ENCODE measurements around the gene TMEM52.

TMEM52 gene

GRCh38 chr1:1873186-1873585 is 45.9 kb downstream of the TMEM52 start:
- DNase-seq (ENCODE audit: low read depth in 2 of 2): no peak

DNA sequence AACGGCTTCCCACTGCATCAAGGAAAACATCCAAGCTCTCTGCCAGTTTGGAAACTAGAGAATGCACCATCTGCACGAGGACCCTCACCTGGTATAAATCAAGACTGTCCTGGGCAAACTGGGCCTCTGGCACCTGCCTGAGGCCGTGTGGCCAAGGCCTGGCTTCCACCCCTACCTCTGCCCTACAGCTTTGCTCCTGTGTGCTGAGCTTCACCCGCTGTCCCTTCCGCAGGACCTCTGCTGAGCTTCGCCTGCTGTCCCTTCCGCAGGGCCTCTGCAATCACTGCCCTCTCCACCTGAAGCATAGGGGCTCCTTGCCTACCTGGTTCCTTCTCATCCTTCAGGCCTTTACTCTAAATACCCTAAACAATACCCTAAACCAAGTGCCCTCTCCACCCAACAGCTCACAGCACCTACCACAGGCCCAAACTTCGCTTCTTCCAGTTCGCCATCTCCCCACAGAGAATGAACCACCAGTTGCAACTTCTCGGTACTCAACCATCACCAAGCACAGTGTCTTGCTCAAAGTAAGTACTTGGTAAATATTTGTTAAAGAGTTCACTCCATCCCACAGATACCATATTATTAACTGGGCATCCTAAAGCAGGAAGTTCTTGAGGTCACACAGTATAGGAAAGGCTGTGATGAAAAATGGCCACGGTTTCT is 46.6 kb downstream of the TMEM52 start:
- DNase-seq (ENCODE audit: low read depth in 2 of 2): no peak

GRCh38 chr1:1869469-1869868 is 49.6 kb downstream of the TMEM52 start:
- DNase-seq (ENCODE audit: low read depth in 2 of 2): no peak

Data from activated CD4-positive, alpha-beta T cell treated with anti-CD3 and anti-CD28 coated beads for 24 hours (primary cell).